ENCODE measurements around the gene VDAC2.
"Not testable (repeated sequence)": the region's sequence is repeated elsewhere in the genome, so short reads cannot be mapped to it uniquely, and the experiment has no call there.

- TF ChIP-seq CTCF (IDR thresholded peaks at IDR 0.05 in 2 of 3, conservative IDR thresholded peaks at IDR 0.05 in 1 of 3; ENCODE audit: control insufficient read depth in 2 of 3, extremely low read depth in 1 of 3, insufficient read depth in 1 of 3, low read depth in 3 of 3, low read length in 3 of 3); POLR2A (IDR thresholded peaks at IDR 0.05; ENCODE audit: low read depth, low read length); EP300 (IDR thresholded peaks at IDR 0.05; ENCODE audit: borderline replicate concordance in 1 of 2, control insufficient read depth in 1 of 2, low read depth in 2 of 2, low read length in 2 of 2); ASH2L (IDR thresholded peaks at IDR 0.05; ENCODE audit: borderline replicate concordance, low read depth); SIN3A (IDR thresholded peaks at IDR 0.05; ENCODE audit: low read depth, low read length); EED (IDR thresholded peaks at IDR 0.05; ENCODE audit: low read depth); EZH2 (IDR thresholded peaks at IDR 0.05; ENCODE audit: borderline replicate concordance, control insufficient read depth, low read depth, low read length); RFX5 (IDR thresholded peaks at IDR 0.05; ENCODE audit: low read depth, low read length): not testable (repeated sequence)
Measured at GRCh38 chr10:75206638-75207037, 4.0 kb upstream of the VDAC2 start.
